Left ventricle myocardium inferior (tissue), 1 donor: ENCODE results near the gene SAMD4A. TPM values are rescaled to one million over a fixed set of nuclear protein-coding genes. Genes with fewer than 3 reads are reported as not detected.
A peak's percentile ranks its signal among the peaks of the same experiment; 100 is the strongest.

Source experiments
- DNase-seq: peaks from one replicate; pipeline ENCODE4 v3.0.0-alpha.2; 2020
- H3K27ac ChIP-seq: fragments of 200-600 bp; replicated peaks from 2 replicates; pipeline ENCODE4 v1.8.0; 2021
- H3K27me3 ChIP-seq: fragments of 200-600 bp; 2 replicates; pipeline ENCODE4 v1.8.0; 2021; ENCODE audit warnings: low read depth
- H3K36me3 ChIP-seq: fragments of 200-600 bp; 2 replicates; pipeline ENCODE4 v1.8.0; 2021
- H3K4me1 ChIP-seq: fragments of 200-600 bp; 2 replicates; pipeline ENCODE4 v1.8.0; 2021
- H3K4me3 ChIP-seq: fragments of 200-600 bp; 2 replicates; pipeline ENCODE4 v1.8.0; 2021; ENCODE audit warnings: mild to moderate bottlenecking, moderate library complexity
- H3K9me3 ChIP-seq: fragments of 200-600 bp; replicated peaks from 2 replicates; pipeline ENCODE4 v1.8.0; 2021
- intact Hi-C: fragments of 100-400 bp; cut with micrococcal nuclease; formaldehyde crosslinking; loops from one replicate; pipeline ENCODE4 v1.11.0; 2022
- total RNA-seq: library from RNA; stranded (reverse); fragmentation: NEBNext Ultra II Directional; extraction: Animal tissue kit (Norgen Biotek cat#: 25700); gene quantifications from one replicate; pipeline ENCODE4 v1.2.1, GENCODE V29; 2021
- TF ChIP-seq, protein P1 (sequence below): fragments of 200-600 bp; IDR thresholded peaks from 2 replicates; pipeline ENCODE4 v1.8.0; 2021; ENCODE audit warnings: antibody characterized with exemption, mild to moderate bottlenecking, borderline replicate concordance
- donor health status: DM: no; HTN: yes; CAD: no; lungs with severe emphysema.

Gene SAMD4A
- total RNA-seq, 1 donor from 2014 or later: 173 TPM

DNA sequence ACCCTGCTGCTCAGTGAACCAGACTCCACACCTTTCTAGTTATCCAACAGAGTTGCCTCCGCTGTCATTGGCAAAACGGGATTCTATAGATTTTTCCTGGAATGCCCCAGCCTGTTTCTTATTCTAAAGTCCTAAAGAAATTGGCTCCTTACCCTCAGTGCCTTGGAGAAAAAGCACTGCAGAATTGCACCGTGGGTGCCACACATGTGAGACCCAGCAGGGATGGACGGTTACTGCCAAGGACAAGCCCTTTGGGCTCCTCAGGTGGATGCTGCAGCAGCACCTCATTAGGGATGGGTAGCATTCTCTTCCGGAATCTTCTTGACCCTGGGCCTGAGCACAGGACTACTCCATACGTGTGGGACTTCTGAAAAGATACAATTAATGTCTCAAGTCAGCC, 214.2 kb downstream of the SAMD4A start:
- peak overlapping the region; percentile 94 for H3K27ac ChIP-seq
- no peaks in the 10 kb centered on the region for H3K27me3 ChIP-seq
- no peaks in the 10 kb centered on the region for H3K9me3 ChIP-seq
- peaks cover 64% of the 10 kb centered on the region for H3K36me3 ChIP-seq
- intact Hi-C loops: no loop called here
- no peak for DNase-seq
- peaks cover 64% of the 10 kb centered on the region for H3K4me1 ChIP-seq
- TF ChIP-seq, protein P1, sequence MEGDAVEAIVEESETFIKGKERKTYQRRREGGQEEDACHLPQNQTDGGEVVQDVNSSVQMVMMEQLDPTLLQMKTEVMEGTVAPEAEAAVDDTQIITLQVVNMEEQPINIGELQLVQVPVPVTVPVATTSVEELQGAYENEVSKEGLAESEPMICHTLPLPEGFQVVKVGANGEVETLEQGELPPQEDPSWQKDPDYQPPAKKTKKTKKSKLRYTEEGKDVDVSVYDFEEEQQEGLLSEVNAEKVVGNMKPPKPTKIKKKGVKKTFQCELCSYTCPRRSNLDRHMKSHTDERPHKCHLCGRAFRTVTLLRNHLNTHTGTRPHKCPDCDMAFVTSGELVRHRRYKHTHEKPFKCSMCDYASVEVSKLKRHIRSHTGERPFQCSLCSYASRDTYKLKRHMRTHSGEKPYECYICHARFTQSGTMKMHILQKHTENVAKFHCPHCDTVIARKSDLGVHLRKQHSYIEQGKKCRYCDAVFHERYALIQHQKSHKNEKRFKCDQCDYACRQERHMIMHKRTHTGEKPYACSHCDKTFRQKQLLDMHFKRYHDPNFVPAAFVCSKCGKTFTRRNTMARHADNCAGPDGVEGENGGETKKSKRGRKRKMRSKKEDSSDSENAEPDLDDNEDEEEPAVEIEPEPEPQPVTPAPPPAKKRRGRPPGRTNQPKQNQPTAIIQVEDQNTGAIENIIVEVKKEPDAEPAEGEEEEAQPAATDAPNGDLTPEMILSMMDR: no peak
- no peak overlapping the region for H3K4me3 ChIP-seq

DNA sequence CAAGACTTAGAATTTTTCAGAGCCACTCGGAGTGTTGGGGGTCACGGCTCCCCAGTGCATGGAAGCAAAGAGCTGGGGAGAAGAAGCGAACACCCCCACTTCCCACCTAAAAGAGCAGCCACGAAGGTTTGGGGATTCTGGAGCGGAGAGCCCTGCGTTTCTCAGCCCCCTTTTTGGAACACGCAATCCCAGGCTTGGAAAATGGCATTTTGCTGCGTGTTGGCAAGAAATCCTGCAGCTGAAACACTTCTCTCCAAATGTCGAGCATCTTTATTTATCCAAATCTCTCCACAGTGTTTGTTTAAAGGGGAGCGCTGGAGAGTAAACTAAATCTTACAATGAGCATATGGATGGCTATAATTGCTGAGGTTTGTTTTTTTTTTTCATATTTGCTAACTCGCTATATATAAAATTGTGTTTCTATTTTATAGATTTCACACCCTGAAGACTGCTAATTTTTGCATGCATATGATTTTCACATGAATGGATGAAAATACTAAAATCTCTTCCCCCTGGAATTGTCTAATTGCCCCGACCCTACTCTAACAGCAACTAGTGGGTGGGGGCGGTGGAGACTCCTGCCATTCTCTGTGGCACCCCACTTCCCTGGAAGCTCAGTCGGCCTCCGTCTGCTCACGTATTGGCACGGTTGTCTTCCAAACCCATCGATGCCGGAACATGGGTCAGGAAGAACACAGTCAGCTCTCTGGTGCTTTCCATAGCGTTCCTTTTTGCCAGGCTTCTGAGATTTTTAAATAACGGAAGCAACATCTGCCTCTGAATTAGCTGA, 215.2 kb downstream of the SAMD4A start:
- DNase-seq: no peak
- Histone ChIP-seq H3K4me1 (peaks cover 64% of the 10 kb centered on the region), H3K9me3 (no peaks in the 10 kb centered on the region), H3K36me3 (peaks cover 68% of the 10 kb centered on the region), H3K27me3 (no peaks in the 10 kb centered on the region), H3K4me3 (no peak overlapping the region), H3K27ac (peak overlapping the region; percentile 94)
- intact Hi-C loops: no loop called here
- TF ChIP-seq, protein P1: no peak

DNA sequence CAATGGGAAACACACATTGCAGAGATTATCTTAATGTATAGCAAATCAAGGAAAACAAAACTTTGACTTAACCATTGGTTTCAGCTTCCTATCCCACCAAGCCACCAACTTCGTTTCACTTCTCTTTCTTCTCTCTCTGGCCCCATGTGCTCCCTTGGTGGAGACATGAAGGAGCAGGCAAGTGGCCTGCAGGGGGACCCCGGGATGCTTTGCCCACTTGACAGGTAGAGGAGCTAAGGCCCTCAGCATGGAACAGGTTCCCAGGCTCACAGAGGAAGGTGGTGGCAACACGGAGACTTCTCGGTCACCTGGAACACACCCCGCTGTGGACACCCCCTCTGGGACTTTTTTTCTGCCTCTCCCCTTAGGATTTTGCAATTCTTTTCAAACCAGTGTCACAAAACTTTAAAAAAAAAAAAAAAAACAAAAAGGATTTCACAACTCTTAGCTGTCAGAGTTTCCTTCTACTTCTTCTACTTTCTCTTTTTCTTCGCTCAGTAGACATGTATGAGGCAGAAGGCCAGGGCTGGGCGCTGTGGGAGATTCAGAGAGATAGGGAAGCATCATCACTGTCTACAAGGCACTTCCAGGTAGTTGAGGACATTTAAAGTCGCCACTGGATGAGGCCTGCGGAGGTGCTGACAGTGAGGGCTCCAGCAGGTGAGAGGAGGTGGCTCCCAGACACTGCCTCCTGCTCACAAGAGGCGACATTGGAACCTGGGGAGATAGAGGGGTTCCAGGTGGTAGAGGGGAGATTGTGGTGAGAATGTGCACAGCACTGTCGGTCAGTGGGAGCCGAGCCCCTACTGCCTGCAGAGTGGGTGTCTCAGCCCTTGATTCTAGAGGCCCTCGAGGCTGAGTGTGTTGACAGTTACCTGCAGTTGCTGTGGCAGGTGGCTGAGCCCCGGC, 216.1 kb downstream of the SAMD4A start:
- TF ChIP-seq, protein P1: no peak
- no peak overlapping the region for H3K4me3 ChIP-seq
- peaks cover 64% of the 10 kb centered on the region for H3K4me1 ChIP-seq
- no peaks in the 10 kb centered on the region for H3K9me3 ChIP-seq
- intact Hi-C loops: no loop called here
- peak overlapping the region; percentile 94 for H3K27ac ChIP-seq
- H3K36me3 ChIP-seq: peaks cover 71% of the 10 kb centered on the region
- no peaks in the 10 kb centered on the region for H3K27me3 ChIP-seq
- no peak for DNase-seq

DNA sequence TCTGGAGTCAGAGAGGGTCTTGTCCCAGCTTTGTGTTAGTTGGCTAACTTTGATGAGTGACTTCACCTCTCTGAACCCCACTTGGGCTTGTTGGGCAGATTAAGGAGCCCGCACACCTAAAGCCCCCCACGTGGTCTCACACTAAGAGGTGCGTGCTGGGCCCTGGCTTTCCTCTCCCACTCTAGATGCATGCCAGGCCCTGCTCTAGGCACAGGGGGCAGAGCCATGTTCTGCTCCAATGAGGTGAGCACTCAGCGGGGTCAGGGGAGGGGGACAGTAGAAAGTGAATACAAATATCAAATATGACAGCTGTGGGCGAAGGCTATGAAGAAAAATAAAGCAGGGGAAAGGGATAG, 216.7 kb downstream of the SAMD4A start:
- intact Hi-C loops: no loop called here
- Histone ChIP-seq H3K36me3 (peaks cover 71% of the 10 kb centered on the region), H3K27ac (peak overlapping the region; percentile 94), H3K9me3 (no peaks in the 10 kb centered on the region), H3K4me1 (peaks cover 64% of the 10 kb centered on the region), H3K4me3 (no peak overlapping the region), H3K27me3 (no peaks in the 10 kb centered on the region)
- TF ChIP-seq, protein P1: no peak
- no peak for DNase-seq

DNA sequence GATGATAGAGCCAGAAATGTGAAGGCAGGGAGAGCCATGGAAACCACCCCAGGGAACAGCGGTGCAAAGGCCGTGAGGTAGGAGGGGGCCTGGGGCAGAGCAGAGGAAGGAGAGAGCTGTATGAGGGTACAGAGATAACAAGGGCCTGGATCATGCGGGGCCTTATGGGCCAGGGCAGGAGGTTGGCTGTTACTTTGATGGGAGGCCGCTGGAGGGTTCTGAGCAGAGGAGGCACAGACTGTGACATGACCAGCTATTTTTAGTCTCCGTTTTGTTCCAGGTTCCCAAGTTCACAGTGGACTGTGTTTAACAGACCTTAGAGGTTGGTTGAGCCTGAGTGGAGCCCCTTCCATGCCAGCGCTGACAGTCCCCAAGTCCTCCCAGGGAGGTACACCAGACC, 217.1 kb downstream of the SAMD4A start:
- peaks cover 64% of the 10 kb centered on the region for H3K4me1 ChIP-seq
- H3K4me3 ChIP-seq: peak overlapping the region; percentile 50
- intact Hi-C loops: no loop called here
- no peaks in the 10 kb centered on the region for H3K27me3 ChIP-seq
- H3K36me3 ChIP-seq: peaks cover 73% of the 10 kb centered on the region
- DNase-seq: peak; percentile 70
- no peaks in the 10 kb centered on the region for H3K9me3 ChIP-seq
- peak overlapping the region; percentile 94 for H3K27ac ChIP-seq
- TF ChIP-seq, protein P1: no peak
